VCaP (cell line): ENCODE data around the gene COL9A3.

Experiments
- H3K27ac ChIP-seq: fragments of 450-650 bp; 2 replicates; pipeline ENCODE4 v1.5.1; 2017
- TF ChIP-seq, protein P1 (sequence below): fragments of 450-650 bp; conservative IDR thresholded peaks from 2 replicates; pipeline ENCODE4 v1.5.1; 2017; ENCODE audit warnings: mild to moderate bottlenecking, moderate library complexity

The COL9A3 gene

DNA sequence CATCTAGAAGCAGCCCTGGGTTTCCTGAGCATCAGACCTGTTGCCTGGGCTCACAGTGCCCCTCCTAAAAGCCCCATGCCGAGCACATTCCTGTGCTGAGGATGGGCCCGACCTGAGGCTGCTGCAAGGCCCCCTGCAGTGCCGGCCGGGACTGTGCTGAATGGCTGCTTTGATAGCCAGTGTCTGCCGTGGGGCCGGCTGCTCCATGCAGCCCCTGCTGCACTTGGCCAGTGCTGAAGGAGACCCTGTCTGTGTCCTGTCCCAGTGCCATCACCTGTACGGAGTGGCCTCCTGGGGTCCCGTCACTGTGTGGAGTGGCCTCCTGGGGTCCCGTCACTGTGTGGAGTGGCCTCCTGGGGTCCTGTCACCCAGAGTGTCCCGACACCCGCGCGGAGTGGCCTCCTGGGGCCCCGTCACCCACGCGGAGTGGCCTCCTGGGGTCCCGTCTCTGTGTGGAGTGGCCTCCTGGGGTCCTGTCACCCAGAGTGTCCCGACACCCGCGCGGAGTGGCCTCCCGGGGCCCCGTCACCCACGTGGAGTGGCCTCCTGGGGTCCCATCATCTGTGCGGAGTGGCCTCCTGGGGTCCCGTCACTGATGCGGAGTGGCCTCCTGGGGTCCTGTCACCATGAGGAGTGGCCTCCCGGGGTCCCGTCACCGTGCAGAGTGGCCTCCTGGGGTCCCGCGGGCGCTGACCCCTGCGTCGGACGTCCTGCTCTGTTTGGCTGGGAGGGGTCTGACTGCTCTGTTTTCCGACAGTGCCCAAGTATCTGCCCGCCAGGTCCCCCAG lies 7.0 kb downstream of the COL9A3 start:
- peak overlapping the region; percentile 70; the same call in 1 of the 2 replicates for H3K27ac ChIP-seq
- TF ChIP-seq, protein P1, sequence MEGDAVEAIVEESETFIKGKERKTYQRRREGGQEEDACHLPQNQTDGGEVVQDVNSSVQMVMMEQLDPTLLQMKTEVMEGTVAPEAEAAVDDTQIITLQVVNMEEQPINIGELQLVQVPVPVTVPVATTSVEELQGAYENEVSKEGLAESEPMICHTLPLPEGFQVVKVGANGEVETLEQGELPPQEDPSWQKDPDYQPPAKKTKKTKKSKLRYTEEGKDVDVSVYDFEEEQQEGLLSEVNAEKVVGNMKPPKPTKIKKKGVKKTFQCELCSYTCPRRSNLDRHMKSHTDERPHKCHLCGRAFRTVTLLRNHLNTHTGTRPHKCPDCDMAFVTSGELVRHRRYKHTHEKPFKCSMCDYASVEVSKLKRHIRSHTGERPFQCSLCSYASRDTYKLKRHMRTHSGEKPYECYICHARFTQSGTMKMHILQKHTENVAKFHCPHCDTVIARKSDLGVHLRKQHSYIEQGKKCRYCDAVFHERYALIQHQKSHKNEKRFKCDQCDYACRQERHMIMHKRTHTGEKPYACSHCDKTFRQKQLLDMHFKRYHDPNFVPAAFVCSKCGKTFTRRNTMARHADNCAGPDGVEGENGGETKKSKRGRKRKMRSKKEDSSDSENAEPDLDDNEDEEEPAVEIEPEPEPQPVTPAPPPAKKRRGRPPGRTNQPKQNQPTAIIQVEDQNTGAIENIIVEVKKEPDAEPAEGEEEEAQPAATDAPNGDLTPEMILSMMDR: no peak

DNA sequence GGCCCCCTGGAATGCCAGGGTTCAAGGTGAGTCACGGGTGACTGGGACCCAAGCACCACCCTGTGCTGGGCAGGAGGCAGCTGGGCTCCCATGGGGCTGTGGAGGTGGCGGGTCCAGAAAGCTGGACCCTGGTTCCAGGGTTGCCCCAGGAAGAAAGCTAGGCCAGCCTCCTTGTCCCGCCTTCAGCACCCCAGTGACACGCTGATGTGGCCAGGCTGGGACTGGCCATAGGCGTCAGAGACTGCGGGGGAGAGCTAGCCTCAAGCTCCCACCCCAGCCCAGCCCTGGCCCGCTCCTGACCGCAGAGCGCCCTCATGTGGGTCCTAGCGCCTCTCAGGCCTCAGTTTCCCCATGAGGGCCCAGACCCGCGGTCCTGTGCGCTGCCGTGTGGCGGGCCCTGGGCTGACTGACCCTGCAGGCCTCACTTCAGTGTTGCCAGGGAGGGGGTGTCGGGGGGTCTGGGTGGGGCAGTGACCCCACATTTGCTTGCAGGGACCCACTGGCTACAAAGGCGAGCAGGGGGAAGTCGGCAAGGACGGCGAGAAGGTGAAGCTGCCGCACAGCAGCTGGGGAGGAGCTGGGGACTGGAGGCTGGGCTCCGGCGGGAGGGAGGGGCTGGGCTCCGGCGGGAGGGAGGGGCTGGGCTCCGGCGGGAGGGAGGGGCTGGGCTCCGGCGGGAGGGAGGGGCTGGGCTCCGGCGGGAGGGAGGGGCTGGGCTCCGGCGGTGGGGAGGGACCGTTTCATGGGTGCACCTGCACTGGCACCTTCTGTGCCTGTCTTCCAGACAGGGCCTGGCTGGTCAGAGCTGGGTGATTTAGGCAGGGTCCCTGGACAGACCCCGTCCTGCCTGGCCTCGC lies 7.9 kb downstream of the COL9A3 start:
- TF ChIP-seq, protein P1: no peak
- peak overlapping the region; percentile 70; the same call in 1 of the 2 replicates for H3K27ac ChIP-seq

DNA sequence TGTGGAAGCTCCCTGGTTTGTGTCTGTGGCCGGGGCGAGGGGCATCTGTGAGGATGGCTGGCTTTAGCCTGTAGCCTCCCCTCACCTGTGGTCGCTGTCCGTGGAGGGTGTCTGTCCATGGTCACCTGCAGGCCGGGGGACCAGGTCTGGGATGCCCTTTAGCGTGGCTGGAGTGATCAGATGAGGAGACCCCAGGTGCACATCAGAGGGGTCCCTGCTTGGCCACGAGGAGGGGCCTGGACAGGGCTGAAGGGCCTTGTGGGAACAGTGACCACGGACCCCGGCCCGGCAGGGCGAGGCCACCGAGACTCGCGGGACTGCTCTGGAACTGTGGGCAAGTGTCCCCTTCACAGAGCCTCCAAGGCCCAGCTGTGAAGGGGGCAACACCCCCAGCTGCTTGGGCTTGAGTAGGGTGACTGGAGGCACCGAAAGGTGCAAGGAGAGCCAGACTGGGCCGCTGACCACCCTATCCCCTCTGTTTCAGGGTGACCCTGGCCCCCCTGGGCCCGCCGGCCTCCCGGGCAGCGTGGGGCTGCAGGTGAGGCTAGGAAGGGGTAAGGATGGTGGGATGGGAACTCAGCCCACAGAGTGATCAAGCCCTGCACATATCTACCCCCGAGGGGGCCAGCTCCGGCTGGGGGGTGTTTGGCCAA lies 8.6 kb downstream of the COL9A3 start:
- H3K27ac ChIP-seq: peak overlapping the region; percentile 32
- TF ChIP-seq, protein P1: no peak

DNA sequence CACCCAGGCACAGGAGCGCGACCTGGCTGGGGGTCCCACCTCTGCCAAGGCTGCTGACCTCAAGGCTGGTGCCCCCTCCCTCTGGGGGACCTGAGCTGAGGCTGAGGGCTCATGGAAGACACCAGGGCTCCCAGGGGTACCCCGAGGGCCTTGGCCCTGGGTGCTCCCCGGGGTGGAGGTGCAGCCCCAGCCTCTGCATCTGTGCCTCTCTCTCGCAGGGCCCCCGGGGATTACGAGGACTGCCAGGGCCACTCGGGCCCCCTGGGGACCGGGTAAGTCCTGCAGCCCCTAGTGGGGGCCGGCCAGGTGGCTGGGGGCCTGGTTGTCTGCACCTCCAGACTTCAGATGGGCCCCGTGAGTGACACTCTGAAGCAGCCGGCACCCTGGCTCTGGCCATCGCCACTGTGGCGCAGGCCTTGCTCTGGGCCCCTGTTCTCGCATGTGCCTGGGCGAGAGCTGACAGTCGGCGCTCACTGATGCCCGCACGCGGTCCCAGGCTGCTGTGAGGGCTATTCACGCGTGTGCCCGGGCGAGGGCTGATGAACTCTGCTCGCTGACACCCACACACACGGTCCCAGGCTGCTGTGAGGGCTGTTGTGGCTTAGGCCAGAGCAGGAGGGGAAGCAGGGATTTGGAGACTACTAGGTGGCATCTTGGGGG lies 9.3 kb downstream of the COL9A3 start:
- TF ChIP-seq, protein P1: no peak
- H3K27ac ChIP-seq: peak overlapping the region; percentile 32; the same call in 1 of the 2 replicates

DNA sequence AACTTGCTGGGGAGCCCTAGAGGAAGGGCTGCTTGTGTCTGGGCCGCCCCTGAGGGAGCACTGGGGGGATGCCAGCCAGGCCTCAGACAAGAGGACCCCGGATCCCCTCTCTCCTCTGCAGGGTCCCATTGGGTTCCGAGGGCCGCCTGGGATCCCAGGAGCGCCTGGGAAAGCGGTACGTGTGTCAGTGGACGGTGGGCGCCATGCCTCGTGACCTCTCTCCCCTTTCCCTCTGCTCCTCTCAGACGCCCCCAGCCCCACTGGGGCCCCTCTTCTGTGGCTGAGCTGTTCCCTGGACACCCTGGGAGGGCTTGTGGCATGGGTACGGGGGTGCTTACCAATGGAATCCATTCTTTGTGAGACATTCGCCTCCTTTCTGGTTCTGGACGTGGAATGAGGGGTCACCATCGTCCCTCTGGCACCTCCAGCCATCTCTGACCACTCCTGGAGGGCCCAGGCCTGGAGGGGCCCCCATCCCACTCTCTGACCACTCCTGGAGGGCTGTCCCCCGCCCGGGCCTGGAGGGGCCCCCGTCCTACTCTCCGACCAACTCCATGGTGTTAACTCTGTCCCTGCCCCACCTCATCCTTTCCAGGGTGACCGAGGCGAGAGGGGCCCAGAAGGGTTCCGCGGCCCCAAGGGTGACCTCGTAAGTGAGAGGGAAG lies 9.9 kb downstream of the COL9A3 start:
- TF ChIP-seq, protein P1: no peak
- H3K27ac ChIP-seq: no peak overlapping the region

DNA sequence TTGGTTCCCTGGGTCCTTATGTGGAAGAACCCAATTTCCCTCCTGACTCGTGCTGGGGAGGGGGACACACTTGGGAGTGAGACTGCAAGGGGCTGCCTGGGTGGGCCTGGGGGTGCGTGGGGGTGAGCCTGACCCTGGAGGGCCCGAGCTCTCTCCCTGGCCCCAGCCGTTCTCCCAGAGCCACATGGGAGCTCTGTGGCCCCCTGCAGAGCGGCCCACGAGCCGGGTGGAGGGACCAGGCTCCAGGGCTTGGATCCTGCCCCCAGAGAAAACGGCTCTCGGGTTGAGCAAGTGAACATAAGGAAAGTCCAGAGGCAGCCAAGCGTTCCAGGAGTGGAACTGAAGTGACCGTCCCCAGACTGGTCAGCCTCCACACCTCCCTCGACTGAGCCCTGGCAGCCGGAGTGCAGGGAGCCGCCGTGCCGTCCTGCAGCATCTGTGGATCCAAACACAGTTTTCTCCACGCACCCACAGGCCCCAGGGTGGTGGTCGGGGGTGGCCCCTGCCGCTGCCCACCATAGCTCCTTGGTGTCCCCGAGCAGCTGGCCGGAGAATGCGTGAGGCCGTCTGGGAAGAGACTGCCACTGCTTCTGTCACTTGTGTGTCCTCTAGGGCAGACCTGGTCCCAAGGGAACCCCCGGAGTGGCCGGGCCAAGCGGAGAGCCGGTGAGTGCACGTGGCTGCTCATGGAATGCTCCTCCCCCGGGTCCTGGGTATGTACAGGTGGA lies 10.6 kb downstream of the COL9A3 start:
- TF ChIP-seq, protein P1: no peak
- H3K27ac ChIP-seq: no peak overlapping the region
